HFFc6 (cell line): ENCODE measurements around the gene COX14. TPM values are rescaled to one million over a fixed set of nuclear protein-coding genes. Genes with fewer than 3 reads are reported as not detected.

Source experiments
- DNase-seq: peaks from one replicate; pipeline ENCODE4 v3.0.0-alpha.2; 2018
- H3K27ac Mint-ChIP-seq: 2 replicates; pipeline ENCODE4 v1.8.0; 2020; ENCODE audit warnings: mild to moderate bottlenecking, mixed read lengths
- H3K27me3 Mint-ChIP-seq: 2 replicates; pipeline ENCODE4 v1.8.0; 2021; ENCODE audit warnings: mild to moderate bottlenecking, moderate library complexity, mixed read lengths; ENCODE audit not compliant: insufficient read depth
- H3K36me3 Mint-ChIP-seq: 2 replicates; pipeline ENCODE4 v1.8.0; 2021; ENCODE audit warnings: low read depth, mixed read lengths
- H3K4me1 Mint-ChIP-seq: 2 replicates; pipeline ENCODE4 v1.8.0; 2020; ENCODE audit warnings: low read depth, mixed read lengths
- H3K4me3 Mint-ChIP-seq: 2 replicates; pipeline ENCODE4 v1.8.0; 2020; ENCODE audit warnings: mild to moderate bottlenecking, moderate library complexity, mixed read lengths
- H3K9me3 Mint-ChIP-seq: 2 replicates; pipeline ENCODE4 v1.8.0; 2020; ENCODE audit warnings: mild to moderate bottlenecking, mixed read lengths
- total RNA-seq, 6 experiments: library from RNA; stranded (reverse); fragmentation: NEBNext Ultra II Directional; extraction: Animal tissue kit (Norgen Biotek cat#: 25700); gene quantifications; 2 replicates in 1 of 6; 3 replicates in 5 of 6; pipeline ENCODE4 v1.2.3, GENCODE V29; 2021
- TF ChIP-seq, protein P1 (sequence below): fragments of 200-600 bp; sonication (generic); IDR thresholded peaks from 2 replicates; pipeline ENCODE4 v1.5.0; 2021; ENCODE audit warnings: antibody characterized with exemption, mild to moderate bottlenecking

COX14 gene
- total RNA-seq, 6 experiments from 2014 or later: 44.4 to 77.8 (median 53.4) TPM

DNA sequence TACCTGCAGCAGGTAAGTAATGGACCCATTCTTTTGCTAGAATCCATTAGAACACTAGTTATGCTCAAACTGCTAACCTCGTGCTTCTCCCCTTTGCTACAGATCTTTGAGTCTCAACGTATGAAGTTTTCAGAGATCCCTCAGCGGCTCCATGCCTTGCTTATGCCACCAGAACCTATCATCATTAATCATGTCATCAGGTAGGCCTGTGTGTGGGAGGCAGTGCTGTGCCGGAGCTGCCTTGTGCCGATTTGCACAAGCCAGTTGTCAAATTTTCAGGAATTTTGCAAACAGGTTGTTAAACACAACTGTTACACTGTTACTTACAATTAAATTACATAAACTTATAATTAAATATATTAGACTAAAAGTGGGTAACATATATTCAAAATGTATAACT, 21.6 kb upstream of the COX14 start:
- TF ChIP-seq, protein P1, sequence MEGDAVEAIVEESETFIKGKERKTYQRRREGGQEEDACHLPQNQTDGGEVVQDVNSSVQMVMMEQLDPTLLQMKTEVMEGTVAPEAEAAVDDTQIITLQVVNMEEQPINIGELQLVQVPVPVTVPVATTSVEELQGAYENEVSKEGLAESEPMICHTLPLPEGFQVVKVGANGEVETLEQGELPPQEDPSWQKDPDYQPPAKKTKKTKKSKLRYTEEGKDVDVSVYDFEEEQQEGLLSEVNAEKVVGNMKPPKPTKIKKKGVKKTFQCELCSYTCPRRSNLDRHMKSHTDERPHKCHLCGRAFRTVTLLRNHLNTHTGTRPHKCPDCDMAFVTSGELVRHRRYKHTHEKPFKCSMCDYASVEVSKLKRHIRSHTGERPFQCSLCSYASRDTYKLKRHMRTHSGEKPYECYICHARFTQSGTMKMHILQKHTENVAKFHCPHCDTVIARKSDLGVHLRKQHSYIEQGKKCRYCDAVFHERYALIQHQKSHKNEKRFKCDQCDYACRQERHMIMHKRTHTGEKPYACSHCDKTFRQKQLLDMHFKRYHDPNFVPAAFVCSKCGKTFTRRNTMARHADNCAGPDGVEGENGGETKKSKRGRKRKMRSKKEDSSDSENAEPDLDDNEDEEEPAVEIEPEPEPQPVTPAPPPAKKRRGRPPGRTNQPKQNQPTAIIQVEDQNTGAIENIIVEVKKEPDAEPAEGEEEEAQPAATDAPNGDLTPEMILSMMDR: no peak
- Mint-ChIP-seq H3K27me3 (no peaks in the 10 kb centered on the region; the same call in 1 of the 2 replicates), H3K4me1 (peaks cover 43% of the 10 kb centered on the region), H3K4me3 (no peak overlapping the region), H3K9me3 (no peaks in the 10 kb centered on the region), H3K27ac (no peak overlapping the region), H3K36me3 (peaks cover 30% of the 10 kb centered on the region)
- DNase-seq: no peak

DNA sequence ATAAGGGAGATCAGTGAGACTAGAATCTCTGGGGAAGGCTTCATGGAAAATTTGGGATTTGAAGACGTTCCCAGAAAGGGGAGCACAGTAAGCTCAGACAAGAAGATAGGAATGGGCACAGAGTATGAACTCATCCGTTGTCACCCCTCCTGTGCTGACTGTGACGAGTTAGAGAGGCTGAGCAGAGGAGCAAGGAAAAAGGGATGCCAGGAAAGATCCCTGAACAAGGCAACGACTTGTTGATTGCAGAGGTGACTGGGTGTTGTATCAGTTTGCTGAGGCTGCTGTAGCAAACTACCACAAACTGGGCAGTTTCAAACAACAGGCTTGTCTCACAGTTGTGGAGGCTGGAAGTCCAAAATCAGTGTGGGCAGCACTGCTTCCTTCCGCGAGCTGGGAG, 14.1 kb upstream of the COX14 start:
- H3K27me3 Mint-ChIP-seq: no peaks in the 10 kb centered on the region; the same call in 1 of the 2 replicates
- H3K4me1 Mint-ChIP-seq: peaks cover 34% of the 10 kb centered on the region
- peaks cover 36% of the 10 kb centered on the region for H3K36me3 Mint-ChIP-seq

DNA sequence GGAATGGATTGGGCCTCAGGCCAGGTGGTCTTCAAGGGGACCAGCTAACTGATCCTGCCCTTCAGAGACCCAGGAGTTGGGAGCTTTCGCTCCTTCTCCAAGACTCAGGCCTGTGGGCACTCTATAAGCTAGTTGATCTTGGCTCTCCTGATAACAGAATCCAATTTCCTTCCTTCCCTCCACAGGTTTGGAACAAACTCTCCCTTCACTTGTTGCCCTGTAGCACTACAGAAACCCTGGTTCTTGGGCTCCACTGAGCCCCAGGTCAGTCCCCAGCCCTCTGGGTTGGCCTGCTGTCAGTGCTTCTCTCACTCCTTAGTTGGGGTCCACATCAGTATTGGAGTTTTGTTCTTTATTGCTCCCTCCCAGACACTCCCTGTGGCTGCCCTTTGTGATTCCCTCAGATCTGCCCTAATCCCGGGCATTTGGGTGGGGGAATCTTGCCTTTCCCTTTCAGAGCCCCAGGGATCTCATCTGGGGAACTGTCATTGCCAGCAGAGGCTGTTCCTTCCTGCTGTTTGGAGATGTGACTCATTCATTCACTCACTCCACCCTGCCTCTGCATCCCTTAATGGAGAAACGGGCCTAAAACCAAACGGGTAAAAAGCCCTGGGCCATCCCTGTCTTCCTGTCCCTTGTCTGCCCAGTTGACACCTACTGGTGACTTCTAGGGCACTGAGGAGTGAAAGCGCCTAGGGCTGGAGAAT, 12.6 kb upstream of the COX14 start:
- TF ChIP-seq, protein P1: no peak
- H3K4me3 Mint-ChIP-seq: no peak overlapping the region
- no peaks in the 10 kb centered on the region; the same call in 1 of the 2 replicates for H3K27me3 Mint-ChIP-seq
- peak; percentile 43 for DNase-seq
- H3K4me1 Mint-ChIP-seq: peaks cover 34% of the 10 kb centered on the region
- peak overlapping the region; percentile 71 for H3K27ac Mint-ChIP-seq
- H3K9me3 Mint-ChIP-seq: no peaks in the 10 kb centered on the region
- H3K36me3 Mint-ChIP-seq: peaks cover 36% of the 10 kb centered on the region

More for the DNA sequence above, 14.1 kb upstream of the COX14 start:
- no peaks in the 10 kb centered on the region for H3K9me3 Mint-ChIP-seq
- H3K4me3 Mint-ChIP-seq: no peak overlapping the region
- TF ChIP-seq, protein P1: no peak
- no peak for DNase-seq
- H3K27ac Mint-ChIP-seq: no peak overlapping the region

DNA sequence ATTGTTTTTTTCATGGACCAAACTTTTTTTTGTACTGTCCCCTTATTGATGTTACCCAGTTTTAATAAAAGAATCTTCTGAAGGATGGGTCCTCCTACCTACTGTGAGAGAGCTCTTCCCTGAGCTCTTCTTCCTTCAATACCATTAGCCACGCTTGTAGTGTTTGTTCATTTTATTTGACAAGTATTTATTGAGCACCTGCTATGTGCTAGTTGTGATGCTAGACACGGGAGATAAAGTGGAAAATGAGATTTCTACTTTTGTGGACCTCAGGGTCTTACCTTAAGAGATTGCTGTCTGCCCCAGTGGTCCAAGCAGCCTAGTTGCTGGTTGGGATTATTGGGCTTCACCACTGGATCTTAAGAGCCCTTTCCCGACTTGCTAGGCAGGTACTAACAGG, 11.5 kb upstream of the COX14 start:
- Mint-ChIP-seq H3K4me1 (peaks cover 34% of the 10 kb centered on the region), H3K4me3 (no peak overlapping the region), H3K36me3 (peaks cover 28% of the 10 kb centered on the region), H3K27me3 (peaks cover under 1% of the 10 kb centered on the region), H3K9me3 (no peaks in the 10 kb centered on the region), H3K27ac (peak overlapping the region; percentile 16; the same call in 1 of the 2 replicates)
- DNase-seq: no peak
- TF ChIP-seq, protein P1: no peak

DNA sequence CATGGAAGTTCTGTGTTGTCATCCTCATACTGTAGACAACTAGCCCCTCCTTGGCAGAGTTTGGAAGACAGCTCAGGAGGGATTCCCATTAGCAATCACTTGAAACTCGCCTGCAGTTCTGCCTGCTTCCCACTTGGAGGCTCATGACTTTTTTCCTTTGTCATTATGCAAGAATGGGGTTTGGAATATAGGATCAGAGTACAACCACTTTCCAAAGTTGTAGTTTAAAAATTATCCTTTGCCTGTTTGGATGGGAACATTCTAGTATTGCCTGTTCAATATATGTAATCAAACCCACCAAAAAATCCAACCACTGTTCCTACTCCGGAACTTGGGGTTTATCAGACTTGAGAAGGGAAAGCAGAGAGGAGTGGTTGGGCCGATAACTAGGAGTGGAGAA, 10.4 kb upstream of the COX14 start:
- TF ChIP-seq, protein P1: peak; percentile 73

More for the DNA sequence above, 10.4 kb upstream of the COX14 start:
- Mint-ChIP-seq H3K4me1 (peaks cover 34% of the 10 kb centered on the region), H3K4me3 (no peak overlapping the region), H3K9me3 (no peaks in the 10 kb centered on the region), H3K36me3 (peaks cover 18% of the 10 kb centered on the region), H3K27ac (peak overlapping the region; percentile 53), H3K27me3 (peaks cover 9% of the 10 kb centered on the region)
- DNase-seq: peak; percentile 51
